ENCODE measurements around the gene CCL18. TPM values are rescaled to one million over a fixed set of nuclear protein-coding genes. Genes with fewer than 3 reads are reported as not detected.

The CCL18 gene
- total RNA-seq, 4 donors from 2014 or later, result 0.66 to 19.2 (median 2.2) TPM; not detected in 1

DNA sequence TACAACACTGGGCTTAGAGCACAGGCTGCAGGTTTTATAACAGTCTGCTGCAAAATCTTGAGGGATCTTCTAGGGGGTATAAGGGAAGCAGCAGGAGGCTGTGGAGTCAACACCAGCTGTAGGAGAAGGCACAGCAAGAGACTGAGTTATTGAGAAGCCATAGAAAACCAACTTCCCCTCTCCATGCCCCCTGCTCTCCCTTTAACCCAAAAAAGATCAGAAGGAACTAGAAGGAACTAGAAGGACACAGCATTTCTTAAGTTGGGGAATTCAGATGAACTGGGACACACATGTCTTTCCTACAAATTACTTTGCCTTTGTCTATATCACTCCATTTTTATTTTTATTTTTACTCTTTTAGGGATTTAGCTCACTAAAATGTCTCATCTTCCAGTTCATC lies 6.2 kb upstream of the CCL18 start:
- TF ChIP-seq, protein P1, sequence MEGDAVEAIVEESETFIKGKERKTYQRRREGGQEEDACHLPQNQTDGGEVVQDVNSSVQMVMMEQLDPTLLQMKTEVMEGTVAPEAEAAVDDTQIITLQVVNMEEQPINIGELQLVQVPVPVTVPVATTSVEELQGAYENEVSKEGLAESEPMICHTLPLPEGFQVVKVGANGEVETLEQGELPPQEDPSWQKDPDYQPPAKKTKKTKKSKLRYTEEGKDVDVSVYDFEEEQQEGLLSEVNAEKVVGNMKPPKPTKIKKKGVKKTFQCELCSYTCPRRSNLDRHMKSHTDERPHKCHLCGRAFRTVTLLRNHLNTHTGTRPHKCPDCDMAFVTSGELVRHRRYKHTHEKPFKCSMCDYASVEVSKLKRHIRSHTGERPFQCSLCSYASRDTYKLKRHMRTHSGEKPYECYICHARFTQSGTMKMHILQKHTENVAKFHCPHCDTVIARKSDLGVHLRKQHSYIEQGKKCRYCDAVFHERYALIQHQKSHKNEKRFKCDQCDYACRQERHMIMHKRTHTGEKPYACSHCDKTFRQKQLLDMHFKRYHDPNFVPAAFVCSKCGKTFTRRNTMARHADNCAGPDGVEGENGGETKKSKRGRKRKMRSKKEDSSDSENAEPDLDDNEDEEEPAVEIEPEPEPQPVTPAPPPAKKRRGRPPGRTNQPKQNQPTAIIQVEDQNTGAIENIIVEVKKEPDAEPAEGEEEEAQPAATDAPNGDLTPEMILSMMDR (IDR thresholded peaks at IDR 0.05; ENCODE audit: low read depth), result no peak

DNA sequence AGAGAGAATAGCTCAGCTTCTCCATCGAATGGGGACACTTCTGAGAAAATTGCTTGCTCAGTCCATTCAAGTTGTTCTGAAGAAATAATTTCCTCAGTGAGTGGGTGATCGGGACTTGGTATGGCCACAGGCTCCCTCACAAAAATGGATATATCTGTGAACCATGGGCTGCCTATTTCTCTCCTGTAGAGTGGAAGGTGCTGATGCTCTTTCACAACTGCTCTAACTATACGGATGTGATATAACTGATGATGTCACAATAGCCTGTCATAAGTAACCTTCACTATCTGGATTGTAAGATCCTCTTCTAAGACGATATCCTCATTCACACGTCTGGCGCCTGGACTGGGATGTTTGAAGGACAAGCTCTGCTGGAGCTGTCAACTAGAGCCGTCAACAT lies 4.7 kb upstream of the CCL18 start:
- TF ChIP-seq, protein P1 (IDR thresholded peaks at IDR 0.05; ENCODE audit: low read depth), result no peak

DNA sequence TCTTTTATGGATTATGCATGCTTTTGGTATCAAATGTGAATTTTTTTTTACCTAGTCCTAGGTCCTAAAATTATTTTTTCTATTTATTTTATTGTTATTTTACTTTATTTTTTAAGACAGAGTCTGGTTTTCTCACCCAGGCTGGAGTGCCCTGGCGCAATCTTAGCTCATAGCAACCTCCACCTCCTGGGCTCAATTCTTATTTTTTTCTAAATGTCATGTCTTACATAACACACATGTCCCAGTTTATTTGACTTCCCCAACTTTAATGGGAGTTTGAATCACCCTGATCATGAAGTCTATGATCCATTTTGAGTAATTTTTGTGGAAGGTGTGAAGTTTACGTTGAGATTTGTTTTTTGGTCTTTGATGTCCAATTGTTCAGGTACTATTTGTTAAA lies 3.3 kb upstream of the CCL18 start:
- TF ChIP-seq, protein P1 (IDR thresholded peaks at IDR 0.05; ENCODE audit: low read depth), result no peak

DNA sequence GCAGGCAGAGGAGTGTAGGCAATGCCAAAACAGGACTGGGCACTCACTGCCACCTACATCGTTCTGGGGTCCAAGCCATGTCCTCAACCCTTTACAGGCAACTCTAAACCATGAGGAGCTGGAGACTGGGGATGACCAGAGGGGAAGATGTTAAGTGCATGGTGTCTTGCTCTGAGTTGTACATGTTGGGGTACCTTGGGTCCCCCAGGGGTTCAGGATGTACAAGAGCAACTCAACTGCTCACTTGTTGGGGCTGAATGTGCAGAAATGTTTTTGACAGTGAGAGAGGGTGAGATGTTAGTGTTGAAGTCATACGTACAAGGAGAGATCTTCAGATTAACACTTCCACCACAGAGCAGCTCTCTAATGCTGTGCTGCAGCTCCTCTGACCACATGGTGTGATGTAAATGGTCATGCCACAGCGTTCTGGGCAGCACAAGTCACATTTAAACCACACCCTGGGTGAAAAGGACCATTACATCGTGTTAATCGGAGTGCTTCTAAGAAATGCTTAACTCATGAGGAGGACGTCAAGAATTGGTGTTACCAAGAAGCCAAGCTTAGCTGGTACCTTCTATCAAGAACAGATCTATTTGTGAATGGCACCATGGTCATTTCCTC lies 2.4 kb downstream of the CCL18 start:
- TF ChIP-seq, protein P1 (IDR thresholded peaks at IDR 0.05; ENCODE audit: low read depth), result no peak

DNA sequence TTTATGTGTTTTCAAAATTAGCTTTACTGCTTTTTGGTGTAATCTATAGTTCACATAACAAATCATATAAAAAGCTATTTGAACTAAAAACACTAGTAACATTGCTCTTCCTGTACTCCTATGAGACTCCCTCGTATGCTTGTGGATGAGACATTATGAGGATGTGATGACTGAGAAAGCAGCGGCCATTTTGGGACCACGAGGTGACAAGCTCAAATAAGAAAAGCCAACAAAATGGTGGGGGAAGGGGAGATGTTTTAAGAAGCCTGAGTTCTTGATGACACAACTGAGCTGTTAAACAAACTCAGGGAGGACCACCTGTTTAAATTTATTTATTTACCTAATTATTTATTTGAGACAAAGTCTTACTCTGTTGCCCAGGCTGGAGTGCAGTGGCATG lies 4.5 kb downstream of the CCL18 start:
- TF ChIP-seq, protein P1 (IDR thresholded peaks at IDR 0.05; ENCODE audit: low read depth), result no peak

DNA sequence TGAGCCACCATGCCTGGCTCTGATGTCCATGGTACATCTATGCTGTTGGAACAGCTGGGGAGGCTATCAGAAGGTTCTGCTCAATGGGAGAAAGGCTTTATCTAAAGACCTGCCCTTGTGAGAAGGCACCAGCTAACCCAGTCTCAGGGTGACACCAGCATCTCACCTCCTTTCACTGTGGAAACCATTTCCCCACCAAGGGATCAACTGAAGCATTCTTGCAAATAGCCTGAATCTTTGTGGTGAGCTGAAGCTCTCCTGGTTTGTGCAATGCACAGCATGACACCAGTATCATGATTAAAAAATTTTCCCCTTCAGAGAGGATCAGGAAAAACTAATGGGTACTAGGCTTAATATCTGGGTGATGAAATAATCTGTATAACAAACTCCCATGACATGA lies 5.1 kb downstream of the CCL18 start:
- TF ChIP-seq, protein P1 (IDR thresholded peaks at IDR 0.05; ENCODE audit: low read depth), result no peak

DNA sequence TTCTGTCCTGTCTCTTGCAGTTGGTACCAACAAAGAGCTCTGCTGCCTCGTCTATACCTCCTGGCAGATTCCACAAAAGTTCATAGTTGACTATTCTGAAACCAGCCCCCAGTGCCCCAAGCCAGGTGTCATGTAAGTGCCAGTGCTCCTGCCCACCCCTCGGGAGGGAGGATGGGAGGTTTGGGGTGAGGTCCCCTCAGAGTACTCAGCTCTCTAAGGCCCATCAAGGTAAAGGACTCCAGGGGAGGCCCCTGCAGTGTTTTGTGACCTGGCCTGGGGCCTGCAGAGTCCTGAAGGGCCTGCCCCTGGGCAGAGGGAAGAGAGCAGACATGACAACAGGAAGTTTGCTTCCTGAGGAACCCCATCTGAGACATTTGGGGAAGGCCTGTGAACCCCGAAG lies 6.4 kb downstream of the CCL18 start:
- TF ChIP-seq, protein P1 (IDR thresholded peaks at IDR 0.05; ENCODE audit: low read depth), result no peak
